Measurements from ENCODE around the gene PDXK. TPM values are rescaled to one million over a fixed set of nuclear protein-coding genes. Genes with fewer than 3 reads are reported as not detected.

The PDXK gene
- total RNA-seq, 4 donors from 2014 or later, result 42.9 to 114 (median 82.0) TPM

- Histone ChIP-seq H3K27ac (no peak overlapping the region), H3K36me3 (peaks cover 5 to 75% (median 25%) of the 10 kb centered on the region in 3 donors), H3K4me1 (peaks cover 0 to 21% (median 0%) of the 10 kb centered on the region in 3 donors), H3K27me3 (no peaks in the 10 kb centered on the region), H3K9me3 (no peaks in the 10 kb centered on the region), H3K4me3 (no peak overlapping the region)
- TF ChIP-seq CTCF (IDR thresholded peaks at IDR 0.05) (no peak), POLR2A (IDR thresholded peaks at IDR 0.05) (no peak)
- WGBS, 2 donors, result 80 to 87% methylated on average over 1 to 3 of the region's 8 CpGs
- intact Hi-C loops (cut with DNase I), result no loop called here
- no peak for DNase-seq
These were observed 25.0 kb downstream of the PDXK start for GRCh38 chr21:43743947-43744346.

DNA sequence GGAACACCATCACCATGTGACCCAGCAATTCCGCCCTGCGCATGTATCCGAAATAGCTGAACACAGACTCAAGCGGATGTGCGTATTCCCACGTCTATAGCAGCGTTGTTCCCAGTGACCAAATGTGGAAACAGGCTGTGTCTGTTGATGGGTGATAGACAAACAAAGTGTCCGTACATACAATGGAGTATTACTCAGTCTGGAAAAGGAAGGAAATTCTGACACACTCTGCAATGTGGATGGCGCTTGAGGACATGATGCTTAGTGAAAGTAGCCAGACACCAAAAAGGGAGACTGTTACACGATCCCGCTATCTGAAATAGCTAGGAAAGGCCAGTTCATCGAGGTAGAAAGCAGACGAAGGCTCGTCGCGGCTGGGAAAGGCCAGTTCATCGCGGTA, 25.8 kb downstream of the PDXK start:
- H3K27me3 ChIP-seq, result no peaks in the 10 kb centered on the region
- no peaks in the 10 kb centered on the region for H3K9me3 ChIP-seq
- peaks cover 5 to 83% (median 28%) of the 10 kb centered on the region in 3 donors for H3K36me3 ChIP-seq
- TF ChIP-seq POLR2A (IDR thresholded peaks at IDR 0.05), result no peak
- H3K27ac ChIP-seq, result no peak overlapping the region
- 91 to 96% methylated on average over 18 of the region's 18 CpGs for WGBS, 2 donors
- no peak for DNase-seq
- no peak overlapping the region for H3K4me3 ChIP-seq
- peaks cover 0 to 21% (median 0%) of the 10 kb centered on the region in 3 donors for H3K4me1 ChIP-seq
- intact Hi-C loops (cut with DNase I), result no loop called here

DNA sequence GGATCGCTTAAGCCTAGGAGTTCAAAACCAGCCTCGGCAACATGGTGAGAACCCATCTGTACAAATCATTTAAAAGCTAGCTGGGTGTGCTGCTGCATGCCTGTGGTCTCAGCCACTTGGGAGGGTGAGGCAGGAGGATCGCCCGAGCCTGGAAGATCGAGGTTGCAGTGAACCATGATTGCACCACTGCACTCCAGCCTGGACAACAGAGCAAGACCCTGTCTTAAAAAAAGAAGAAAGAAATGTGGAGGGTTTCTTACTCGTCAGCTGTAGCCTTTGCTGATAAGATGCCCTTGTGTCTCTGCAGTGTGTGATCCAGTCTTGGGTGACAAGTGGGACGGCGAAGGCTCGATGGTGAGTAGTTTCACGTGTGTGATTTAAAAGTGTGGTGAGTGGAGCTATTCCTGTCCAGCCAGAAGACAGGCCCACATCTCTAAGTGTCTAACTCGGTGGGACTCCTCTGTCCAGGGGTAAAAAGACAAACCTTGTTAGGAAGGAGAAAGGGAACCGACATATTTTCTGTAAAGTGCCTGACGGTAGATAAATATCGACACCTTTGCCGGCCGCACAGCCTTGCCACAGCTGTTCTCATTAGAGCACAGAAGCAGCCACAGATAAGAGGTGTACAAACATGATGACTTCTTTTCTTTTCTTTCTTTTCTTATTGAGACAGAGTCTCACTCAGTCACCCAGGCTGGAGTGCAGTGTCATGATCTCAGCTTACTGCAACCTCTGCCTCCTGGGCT, 27.0 kb downstream of the PDXK start:
- WGBS, 2 donors, result 93 to 94% methylated on average over 16 of the region's 16 CpGs
- peaks cover 0 to 9% (median 0%) of the 10 kb centered on the region in 3 donors for H3K4me1 ChIP-seq
- no peak for TF ChIP-seq CTCF (IDR thresholded peaks at IDR 0.05)
- no peak for TF ChIP-seq POLR2A (IDR thresholded peaks at IDR 0.05)
- no peak overlapping the region for H3K27ac ChIP-seq
- no peak overlapping the region for H3K4me3 ChIP-seq
- DNase-seq, result no peak
- intact Hi-C loops (cut with DNase I), result no loop called here
- peaks cover 10 to 95% (median 32%) of the 10 kb centered on the region in 3 donors for H3K36me3 ChIP-seq
- no peaks in the 10 kb centered on the region for H3K27me3 ChIP-seq
- H3K9me3 ChIP-seq, result no peaks in the 10 kb centered on the region

GRCh38 chr21:43748622-43749021, 29.7 kb downstream of the PDXK start:
- DNase-seq, result no peak
- 89 to 91% methylated on average over 13 of the region's 17 CpGs for WGBS, 2 donors
- H3K27me3 ChIP-seq, result no peaks in the 10 kb centered on the region
- H3K36me3 ChIP-seq, result peaks cover 27 to 100% (median 48%) of the 10 kb centered on the region in 3 donors
- peaks cover 0 to 9% (median 0%) of the 10 kb centered on the region in 3 donors for H3K4me1 ChIP-seq
- no peak overlapping the region for H3K4me3 ChIP-seq
- H3K27ac ChIP-seq, result no peak overlapping the region
- TF ChIP-seq CTCF (IDR thresholded peaks at IDR 0.05) (no peak), POLR2A (IDR thresholded peaks at IDR 0.05) (no peak)
- no peaks in the 10 kb centered on the region for H3K9me3 ChIP-seq
- intact Hi-C loops (cut with DNase I), result no loop called here

DNA sequence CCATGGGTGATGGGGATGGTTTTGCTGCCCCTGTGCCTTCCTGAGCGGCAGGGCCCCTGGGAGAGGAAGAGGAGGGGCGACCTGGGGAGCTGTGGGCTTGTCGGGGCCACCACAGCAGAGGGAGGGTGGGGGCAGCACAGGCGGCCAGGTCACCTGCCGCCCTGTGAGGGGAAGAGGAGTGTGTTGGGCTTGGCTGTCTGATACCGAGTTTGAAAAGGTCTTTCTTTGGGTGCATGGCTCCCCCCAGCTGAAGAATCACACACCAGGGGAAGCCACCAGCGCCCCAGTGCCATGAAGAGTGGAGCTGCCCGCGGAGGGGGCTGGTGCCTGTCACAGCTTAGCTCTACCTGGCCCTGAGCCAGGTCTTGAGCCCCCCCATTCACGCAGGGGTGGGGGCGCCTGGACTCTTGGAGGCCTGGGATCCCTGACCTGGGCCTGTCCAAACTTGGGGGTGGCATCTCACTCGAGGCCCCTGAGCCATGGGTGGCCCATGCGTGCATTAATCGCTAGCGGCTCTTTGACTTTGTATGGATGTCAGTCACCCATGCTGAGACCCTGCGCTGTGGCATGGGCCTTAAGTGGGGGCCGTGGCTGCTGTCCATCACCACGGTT, 30.8 kb downstream of the PDXK start:
- H3K4me1 ChIP-seq, result peaks cover 0 to 9% (median 0%) of the 10 kb centered on the region in 3 donors
- DNase-seq, result no peak
- intact Hi-C loops (cut with DNase I), result no loop called here
- no peak overlapping the region for H3K4me3 ChIP-seq
- H3K36me3 ChIP-seq, result peaks cover 36 to 100% (median 53%) of the 10 kb centered on the region in 3 donors
- no peak overlapping the region for H3K27ac ChIP-seq
- WGBS, 2 donors, result 77 to 100% methylated on average over 1 to 3 of the region's 18 CpGs
- H3K27me3 ChIP-seq, result no peaks in the 10 kb centered on the region
- H3K9me3 ChIP-seq, result no peaks in the 10 kb centered on the region
- TF ChIP-seq POLR2A (IDR thresholded peaks at IDR 0.05) (no peak), CTCF (IDR thresholded peaks at IDR 0.05) (no peak)
